SKM-1 treated with dmso at 0.1 percent for 144 hours (cell line): Measurements from ENCODE around the gene MNX1.

Source experiments
- DNase-seq: peaks from one replicate; lab custom pipeline; 2025; ENCODE audit not compliant: unreplicated experiment; lab: John Stamatoyannopoulos, UW

The MNX1 gene

GRCh38 chr7:157003756-157004520 is 6.5 kb downstream of the MNX1 start:
- no peak for DNase-seq

- no peak for DNase-seq
Measured at GRCh38 chr7:157003445-157003755, 7.1 kb downstream of the MNX1 start.

- no peak for DNase-seq
Measured at GRCh38 chr7:157002819-157003421, 7.5 kb downstream of the MNX1 start.

GRCh38 chr7:157001920-157002818 is 8.3 kb downstream of the MNX1 start:
- no peak for DNase-seq

- DNase-seq: no peak
Measured at GRCh38 chr7:157000741-157001653, 9.5 kb downstream of the MNX1 start.

GRCh38 chr7:156999958-157000726 is 10.3 kb downstream of the MNX1 start:
- no peak for DNase-seq

GRCh38 chr7:156998988-156999957 is 11.2 kb downstream of the MNX1 start:
- DNase-seq: no peak

- no peak for DNase-seq
Measured at GRCh38 chr7:156994417-156994816, 16.0 kb downstream of the MNX1 start.

GRCh38 chr7:156993925-156994235 is 16.6 kb downstream of the MNX1 start:
- DNase-seq: no peak

GRCh38 chr7:156993021-156993924 is 17.2 kb downstream of the MNX1 start:
- no peak for DNase-seq

- DNase-seq: no peak
Measured at GRCh38 chr7:156989766-156990535, 20.5 kb downstream of the MNX1 start.

- no peak for DNase-seq
Measured at GRCh38 chr7:156988343-156989185, 21.9 kb downstream of the MNX1 start.

GRCh38 chr7:156986378-156986777 is 24.1 kb downstream of the MNX1 start:
- no peak for DNase-seq

GRCh38 chr7:156985101-156985992 is 25.1 kb downstream of the MNX1 start:
- DNase-seq: no peak

- DNase-seq: no peak
Measured at GRCh38 chr7:156984174-156984891, 26.1 kb downstream of the MNX1 start.
